Kidney (tissue), 14 donors: ENCODE data around the gene MED17. TPM values are rescaled to one million over a fixed set of nuclear protein-coding genes. Genes with fewer than 3 reads are reported as not detected.

Experiments
- DNase-seq, 5 donors: peaks; one replicate each; pipeline ENCODE4 v3.0.0-alpha.2; 2013 to 2020
- FAIRE-seq: peaks from 2 replicates; lab custom pipeline; 2012; peaks lifted over from hg19 to GRCh38; lab: Jason Lieb, UNC
- H3K27ac ChIP-seq, 2 donors: one replicate each; pipeline ENCODE4 v1.7.0; 2013; ENCODE audit warnings: low read depth in 2 of 2, low read length in 2 of 2, inconsistent platforms in 1 of 2
- H3K27me3 ChIP-seq: one replicate; pipeline ENCODE4 v1.7.1; 2013; ENCODE audit warnings: low read length, inconsistent platforms; ENCODE audit not compliant: control insufficient read depth, insufficient read depth
- H3K36me3 ChIP-seq, 3 donors: one replicate each; pipeline versions ENCODE4 v1.7.0 to v1.7.1; 2013; ENCODE audit warnings: low read length in 3 of 3, control low read depth in 1 of 3, inconsistent platforms in 1 of 3; ENCODE audit not compliant: insufficient read depth in 3 of 3, control insufficient read depth in 2 of 3
- H3K4me1 ChIP-seq, 3 donors: one replicate each; pipeline versions ENCODE4 v1.7.0 to v1.7.1; 2013; ENCODE audit warnings: low read length in 3 of 3, inconsistent platforms in 1 of 3, low read depth in 1 of 3; ENCODE audit not compliant: control insufficient read depth in 2 of 3, insufficient read depth in 2 of 3
- H3K4me3 ChIP-seq, 3 donors: one replicate each; pipeline versions ENCODE4 v1.7.0 to v1.8.1; 2013; ENCODE audit warnings: low read length in 3 of 3, control low read depth in 1 of 3, inconsistent platforms in 1 of 3
- H3K9ac ChIP-seq, 3 donors: one replicate each; pipeline versions ENCODE4 v1.7.0 to v1.7.1; 2013; ENCODE audit warnings: low read length in 3 of 3, control low read depth in 1 of 3, inconsistent platforms in 1 of 3
- H3K9me3 ChIP-seq, 3 donors: one replicate each; pipeline versions ENCODE4 v1.7.0 to v1.7.1; 2013; ENCODE audit warnings: low read length in 3 of 3, control low read depth in 1 of 3, inconsistent platforms in 1 of 3; ENCODE audit not compliant: control insufficient read depth in 2 of 3, insufficient read depth in 1 of 3
- intact Hi-C: fragments of 100-400 bp; cut with DNase I; formaldehyde crosslinking; loops from one replicate; pipeline ENCODE4 v1.11.1; 2022
- polyA plus RNA-seq: library from polyadenylated mRNA; stranded (reverse); fragments of 350-450 nt; fragmentation: Illumina TruSeq; extraction: RNeasy Lipid Tissue Mini Kit (QIAGEN cat#74804); gene quantifications from one replicate; pipeline ENCODE4 v1.2.3, GENCODE V29; 2014; ENCODE audit warnings: low read depth, low replicate concordance; ENCODE audit not compliant: insufficient read depth
- total RNA-seq: library from RNA; stranded (reverse); fragmentation: NEBNext Ultra II Directional; extraction: Animal tissue kit (Norgen Biotek cat#: 25700); gene quantifications from one replicate; pipeline ENCODE4 v1.2.1, GENCODE V29; 2021
- TF ChIP-seq, protein P1 (sequence below): IDR thresholded peaks from 3 replicates; pipeline ENCODE4 v1.5.1; 2012; ENCODE audit warnings: mild to moderate bottlenecking, moderate library complexity, borderline replicate concordance; ENCODE audit not compliant: insufficient read depth; ENCODE audit errors: extremely low read depth
- donor health status: control.
- donor health status: control.
- donor health status: control.
- donor health status: control.
- donor health status: control.
- donor health status: DM: yes; HTN: yes; CAD: no.
- donor health status: Normal renal cell carcinoma (clear cell type).

MED17 gene
- total and polyA plus RNA-seq, 2 donors from 2014 or later = 11.7 to 35.4 TPM

DNA sequence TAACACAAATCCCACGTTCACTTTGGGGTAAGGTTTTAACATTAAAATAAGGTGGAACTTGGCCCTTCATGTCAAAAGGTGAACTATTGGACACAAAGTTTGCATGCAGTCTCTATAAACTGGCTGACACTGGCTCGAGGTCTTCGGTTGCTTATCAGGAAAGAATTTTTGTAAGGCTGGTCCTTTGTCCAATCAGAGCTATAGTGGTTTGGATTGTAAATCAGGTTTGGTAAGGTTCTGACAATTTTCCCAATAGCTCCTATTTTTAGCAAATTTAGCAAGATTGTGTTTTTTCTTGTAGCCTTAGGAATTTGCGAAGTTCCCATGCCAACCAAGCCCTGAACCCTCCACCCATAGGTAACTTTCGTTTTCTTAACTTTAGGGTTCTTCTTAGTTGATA lies 17.6 kb upstream of the MED17 start:
- DNase-seq = no peak
- Histone ChIP-seq H3K27me3 (no peaks in the 10 kb centered on the region), H3K36me3 (peaks cover 3 to 10% (median 3%) of the 10 kb centered on the region in 3 donors), H3K9ac (no peak overlapping the region), H3K4me1 (no peaks in the 10 kb centered on the region), H3K9me3 (no peaks in the 10 kb centered on the region), H3K4me3 (no peak overlapping the region), H3K27ac (no peak overlapping the region)
- TF ChIP-seq, protein P1, sequence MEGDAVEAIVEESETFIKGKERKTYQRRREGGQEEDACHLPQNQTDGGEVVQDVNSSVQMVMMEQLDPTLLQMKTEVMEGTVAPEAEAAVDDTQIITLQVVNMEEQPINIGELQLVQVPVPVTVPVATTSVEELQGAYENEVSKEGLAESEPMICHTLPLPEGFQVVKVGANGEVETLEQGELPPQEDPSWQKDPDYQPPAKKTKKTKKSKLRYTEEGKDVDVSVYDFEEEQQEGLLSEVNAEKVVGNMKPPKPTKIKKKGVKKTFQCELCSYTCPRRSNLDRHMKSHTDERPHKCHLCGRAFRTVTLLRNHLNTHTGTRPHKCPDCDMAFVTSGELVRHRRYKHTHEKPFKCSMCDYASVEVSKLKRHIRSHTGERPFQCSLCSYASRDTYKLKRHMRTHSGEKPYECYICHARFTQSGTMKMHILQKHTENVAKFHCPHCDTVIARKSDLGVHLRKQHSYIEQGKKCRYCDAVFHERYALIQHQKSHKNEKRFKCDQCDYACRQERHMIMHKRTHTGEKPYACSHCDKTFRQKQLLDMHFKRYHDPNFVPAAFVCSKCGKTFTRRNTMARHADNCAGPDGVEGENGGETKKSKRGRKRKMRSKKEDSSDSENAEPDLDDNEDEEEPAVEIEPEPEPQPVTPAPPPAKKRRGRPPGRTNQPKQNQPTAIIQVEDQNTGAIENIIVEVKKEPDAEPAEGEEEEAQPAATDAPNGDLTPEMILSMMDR = no peak
- intact Hi-C loops = no loop called here
- no peak for FAIRE-seq

DNA sequence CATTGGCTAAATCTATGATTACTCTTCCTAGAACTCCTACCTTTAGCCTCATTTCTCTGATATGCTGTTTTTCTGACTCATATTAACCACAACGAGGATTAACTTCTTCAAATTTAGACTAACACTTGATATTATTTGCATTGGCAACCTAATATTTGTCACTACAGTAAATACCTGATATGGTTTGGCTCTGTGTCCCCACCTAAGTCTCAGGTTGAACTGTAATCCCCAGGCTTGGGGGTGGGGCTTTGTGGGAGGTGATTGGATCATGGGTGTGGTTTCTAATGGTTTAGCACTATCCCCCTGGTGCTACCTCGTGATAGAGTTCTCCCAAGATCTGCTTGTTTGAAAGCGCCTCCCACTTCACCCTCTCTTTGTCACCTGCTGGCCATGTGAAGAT lies 17.1 kb upstream of the MED17 start:
- intact Hi-C loops = no loop called here
- Histone ChIP-seq H3K9ac (no peak overlapping the region), H3K27ac (no peak overlapping the region), H3K9me3 (no peaks in the 10 kb centered on the region), H3K4me1 (no peaks in the 10 kb centered on the region), H3K36me3 (peaks cover 3 to 10% (median 3%) of the 10 kb centered on the region in 3 donors), H3K4me3 (no peak overlapping the region), H3K27me3 (no peaks in the 10 kb centered on the region)
- FAIRE-seq (no peak), DNase-seq (no peak)
- TF ChIP-seq, protein P1 = no peak

DNA sequence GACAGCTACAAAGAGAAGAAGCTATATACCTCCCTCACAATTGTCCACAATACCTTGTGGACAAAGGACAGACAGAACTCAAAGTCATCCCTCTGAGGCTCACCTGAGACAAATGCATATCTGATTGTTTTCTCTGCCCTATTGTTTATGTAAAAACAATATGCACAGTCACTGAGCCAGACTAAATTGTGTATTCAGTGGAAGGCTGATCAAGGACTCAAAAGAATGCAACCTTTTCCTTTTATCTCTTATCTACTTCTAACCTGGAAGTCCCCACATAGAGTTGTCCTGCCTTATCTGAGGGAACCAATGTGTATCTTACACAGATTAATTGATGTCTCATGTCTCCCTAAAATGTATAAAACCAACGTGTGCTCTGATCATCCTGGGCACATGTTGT lies 13.9 kb upstream of the MED17 start:
- no peak overlapping the region for H3K9ac ChIP-seq
- no peaks in the 10 kb centered on the region for H3K9me3 ChIP-seq
- intact Hi-C loops = no loop called here
- no peak overlapping the region for H3K4me3 ChIP-seq
- FAIRE-seq (no peak), DNase-seq (no peak)
- no peaks in the 10 kb centered on the region for H3K27me3 ChIP-seq
- TF ChIP-seq, protein P1 = no peak
- H3K27ac ChIP-seq = no peak overlapping the region
- no peaks in the 10 kb centered on the region for H3K36me3 ChIP-seq
- H3K4me1 ChIP-seq = no peaks in the 10 kb centered on the region

DNA sequence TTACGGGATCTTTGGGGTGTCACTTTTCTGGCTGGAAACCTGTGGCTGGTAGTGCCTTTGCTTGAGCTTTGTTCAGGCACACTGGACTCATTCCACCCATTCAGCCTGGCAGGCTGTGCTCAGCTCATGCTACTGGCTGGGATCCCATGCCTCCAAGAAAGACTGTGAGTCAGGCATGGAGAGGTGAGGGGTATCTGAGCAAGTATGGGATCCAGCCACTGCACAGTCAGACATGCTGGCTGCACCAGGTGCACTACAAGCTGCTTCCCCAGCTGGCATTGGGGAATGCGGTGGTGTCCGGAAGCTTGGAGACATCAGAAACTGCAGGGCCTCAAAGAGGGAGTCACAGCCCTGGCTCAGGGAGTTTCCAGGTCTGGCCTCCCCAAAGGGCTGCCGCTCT lies 12.0 kb upstream of the MED17 start:
- Histone ChIP-seq H3K9ac (no peak overlapping the region), H3K36me3 (no peaks in the 10 kb centered on the region), H3K27ac (no peak overlapping the region), H3K4me1 (no peaks in the 10 kb centered on the region), H3K27me3 (no peaks in the 10 kb centered on the region), H3K9me3 (no peaks in the 10 kb centered on the region), H3K4me3 (no peak overlapping the region)
- DNase-seq (no peak), FAIRE-seq (no peak)
- TF ChIP-seq, protein P1 = no peak
- intact Hi-C loops = no loop called here
